Bronchial epithelial cell (primary cell): Measurements from ENCODE around the gene MFSD11. TPM values are rescaled to one million over a fixed set of nuclear protein-coding genes. Genes with fewer than 3 reads are reported as not detected.
A peak's percentile ranks its signal among the peaks of the same experiment; 100 is the strongest.
"Not testable (repeated sequence)": the region's sequence is repeated elsewhere in the genome, so short reads cannot be mapped to it uniquely, and the experiment has no call there.

Experiments
- DNase-seq: peaks from one replicate; pipeline ENCODE4 v3.0.0-alpha.2; 2010; ENCODE audit warnings: low read depth
- FAIRE-seq: peaks from 2 replicates; lab custom pipeline; 2011; peaks lifted over from hg19 to GRCh38; lab: Jason Lieb, UNC
- H3K27me3 ChIP-seq: 2 replicates; pipeline ENCODE4 v1.5.1; 2011; ENCODE audit warnings: low read length; ENCODE audit not compliant: control insufficient read depth, insufficient read depth
- H3K36me3 ChIP-seq: 2 replicates; pipeline ENCODE4 v1.5.1; 2011; ENCODE audit warnings: low read length; ENCODE audit not compliant: control insufficient read depth, insufficient read depth
- H3K4me3 ChIP-seq: 2 replicates; pipeline ENCODE4 v1.5.1; 2011; ENCODE audit warnings: mild to moderate bottlenecking, low read depth, low read length, control low read depth
- CTCF ChIP-seq: IDR thresholded peaks from 2 replicates; pipeline ENCODE4 v1.5.1; 2011; ENCODE audit warnings: mild to moderate bottlenecking, moderate library complexity, low read length, control low read depth, inconsistent platforms; ENCODE audit not compliant: insufficient read depth, severe bottlenecking
- total RNA-seq: library from RNA; depleted of rRNA; stranded (reverse); fragments of >200 nt; gene quantifications from 2 replicates; pipeline ENCODE4 v1.2.1, GENCODE V29; 2014

Gene MFSD11
- total RNA-seq, 1 donor from 2014 or later = 17.1 TPM

- FAIRE-seq (no peak), DNase-seq (no peak)
- H3K4me3 ChIP-seq = peak overlapping the region; percentile 100
- H3K36me3 ChIP-seq = peaks cover 9% of the 10 kb centered on the region
- TF ChIP-seq CTCF = peak; percentile 41
- H3K27me3 ChIP-seq = no peaks in the 10 kb centered on the region
Observed at GRCh38 chr17:76736349-76737081, 1.4 kb upstream of the MFSD11 start.

- Histone ChIP-seq H3K27me3 (no peaks in the 10 kb centered on the region), H3K4me3 (peak within 1 kb of the TSS; percentile 100), H3K36me3 (peaks cover 9% of the 10 kb centered on the region)
- no peak for TF ChIP-seq CTCF
- DNase-seq (peak; percentile 90), FAIRE-seq (no peak)
Observed at GRCh38 chr17:76737082-76737675, 740 bp upstream of the MFSD11 start, which contains the start of gene SRSF2. Gene SRSF2 (minus strand): TSS chr17:76737331. CDS start chr17:76737160, 171 bp downstream.

- Histone ChIP-seq H3K36me3 (peaks cover 8% of the 10 kb centered on the region), H3K27me3 (no peaks in the 10 kb centered on the region), H3K4me3 (peak overlapping the region; percentile 84)
- TF ChIP-seq CTCF = no peak
- FAIRE-seq = no peak
- DNase-seq = no peak
Observed at GRCh38 chr17:76738468-76738850, 540 bp downstream of the MFSD11 start.

- DNase-seq, H3K36me3 ChIP-seq, FAIRE-seq, H3K4me3 ChIP-seq, H3K27me3 ChIP-seq: not testable (repeated sequence)
Observed at GRCh38 chr17:76739568-76740115, 1.7 kb downstream of the MFSD11 start.

GRCh38 chr17:76740329-76741118 is 2.6 kb downstream of the MFSD11 start:
- Histone ChIP-seq H3K36me3 (peaks cover 8% of the 10 kb centered on the region), H3K27me3 (no peaks in the 10 kb centered on the region), H3K4me3 (no peak overlapping the region)
- FAIRE-seq = no peak
- no peak for TF ChIP-seq CTCF
- DNase-seq = no peak

GRCh38 chr17:76742958-76743357 is 5.0 kb downstream of the MFSD11 start:
- TF ChIP-seq CTCF = no peak
- H3K27me3 ChIP-seq = no peaks in the 10 kb centered on the region
- FAIRE-seq = no peak
- no peak for DNase-seq
- peaks cover 6% of the 10 kb centered on the region for H3K36me3 ChIP-seq
- H3K4me3 ChIP-seq = no peak overlapping the region
